ENCODE data around the gene CFAP20DC. TPM values are rescaled to one million over a fixed set of nuclear protein-coding genes. Genes with fewer than 3 reads are reported as not detected.

Gene CFAP20DC
- total RNA-seq, 1 experiment from 2014 or later, result 4.5 TPM

- Histone ChIP-seq H3K9me3 (ENCODE audit: control insufficient read depth, low read depth, low read length) (no peaks in the 10 kb centered on the region), H3K4ac (ENCODE audit: low read depth, low read length) (no peak overlapping the region), H3K23ac (ENCODE audit: insufficient read length, low read depth, low read length) (no peak overlapping the region), H3K18ac (ENCODE audit: insufficient read length, low read depth, low read length) (no peak overlapping the region), H3K56ac (ENCODE audit: insufficient read length, low read depth, low read length) (no peak overlapping the region), H3K4me2 (ENCODE audit: insufficient read depth, insufficient read length, low read length) (peak overlapping the region; percentile 30), H3K23me2 (ENCODE audit: insufficient read length, low read depth, low read length, poor library complexity, severe bottlenecking) (no peaks in the 10 kb centered on the region), H3T11ph (ENCODE audit: low read length) (no peak overlapping the region), H4K5ac (ENCODE audit: insufficient read length, low read depth, low read length) (no peak overlapping the region), H3K27me3 (ENCODE audit: insufficient read depth, low read length) (no peaks in the 10 kb centered on the region), H2BK12ac (ENCODE audit: insufficient read length, low read depth, low read length) (no peak overlapping the region), H3K79me2 (ENCODE audit: insufficient read depth, low read length) (no peaks in the 10 kb centered on the region), H3K14ac (ENCODE audit: insufficient read depth, low read length) (no peak overlapping the region), H2BK20ac (ENCODE audit: low read depth, low read length, poor library complexity, severe bottlenecking) (no peak overlapping the region), H2BK15ac (ENCODE audit: low read depth, low read length) (no peak overlapping the region), H2AK5ac (ENCODE audit: insufficient read length, low read length) (no peak overlapping the region), H4K91ac (ENCODE audit: insufficient read length, low read depth, low read length) (no peak overlapping the region), H3K79me1 (ENCODE audit: insufficient read depth, low read depth, low read length, poor library complexity, severe bottlenecking) (no peaks in the 10 kb centered on the region), H3K9ac (ENCODE audit: extremely low read depth, insufficient read length, low read length) (no peak overlapping the region), H3K27ac (ENCODE audit: insufficient read length, low read depth, low read length) (no peak overlapping the region), H2BK5ac (ENCODE audit: insufficient read length, low read length) (no peak overlapping the region), H2BK120ac (ENCODE audit: low read depth, low read length, poor library complexity, severe bottlenecking) (no peak overlapping the region), H3K4me1 (ENCODE audit: insufficient read depth, low read length) (peaks cover 6% of the 10 kb centered on the region; the same call in 1 of the 2 replicates), H2AFZ (ENCODE audit: low read length) (no peak overlapping the region), H4K8ac (replicated peaks; ENCODE audit: insufficient read length, low read depth, low read length) (no peak overlapping the region), H4K20me1 (ENCODE audit: control insufficient read depth, insufficient read depth, insufficient read length) (no peaks in the 10 kb centered on the region)
- no peaks in the 10 kb centered on the region for H3K27me3 Mint-ChIP-seq (ENCODE audit: low read depth)
- no peak for DNase-seq
- H3K27ac Mint-ChIP-seq, result peak overlapping the region in 2 of 3 experiments; percentile 68 to 91; a peak in 4 of 7 replicates
- WGBS (ENCODE audit: extremely low coverage, insufficient read length, low lambda C conversion rate), result no CpG with 5 or more reads among the region's 2 CpGs
- no peaks in the 10 kb centered on the region for H3K36me3 Mint-ChIP-seq (ENCODE audit: insufficient read depth in 1 of 3, low read depth in 3 of 3)
- H3K9me3 Mint-ChIP-seq, result no peaks in the 10 kb centered on the region
- TF ChIP-seq, protein P1, sequence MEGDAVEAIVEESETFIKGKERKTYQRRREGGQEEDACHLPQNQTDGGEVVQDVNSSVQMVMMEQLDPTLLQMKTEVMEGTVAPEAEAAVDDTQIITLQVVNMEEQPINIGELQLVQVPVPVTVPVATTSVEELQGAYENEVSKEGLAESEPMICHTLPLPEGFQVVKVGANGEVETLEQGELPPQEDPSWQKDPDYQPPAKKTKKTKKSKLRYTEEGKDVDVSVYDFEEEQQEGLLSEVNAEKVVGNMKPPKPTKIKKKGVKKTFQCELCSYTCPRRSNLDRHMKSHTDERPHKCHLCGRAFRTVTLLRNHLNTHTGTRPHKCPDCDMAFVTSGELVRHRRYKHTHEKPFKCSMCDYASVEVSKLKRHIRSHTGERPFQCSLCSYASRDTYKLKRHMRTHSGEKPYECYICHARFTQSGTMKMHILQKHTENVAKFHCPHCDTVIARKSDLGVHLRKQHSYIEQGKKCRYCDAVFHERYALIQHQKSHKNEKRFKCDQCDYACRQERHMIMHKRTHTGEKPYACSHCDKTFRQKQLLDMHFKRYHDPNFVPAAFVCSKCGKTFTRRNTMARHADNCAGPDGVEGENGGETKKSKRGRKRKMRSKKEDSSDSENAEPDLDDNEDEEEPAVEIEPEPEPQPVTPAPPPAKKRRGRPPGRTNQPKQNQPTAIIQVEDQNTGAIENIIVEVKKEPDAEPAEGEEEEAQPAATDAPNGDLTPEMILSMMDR (conservative IDR thresholded peaks at IDR 0.05), result no peak
- H3K4me3 Mint-ChIP-seq, result no peak overlapping the region
- peaks cover 34 to 45% of the 10 kb centered on the region in 2 experiments for H3K4me1 Mint-ChIP-seq
These were observed 183.7 kb downstream of the CFAP20DC start for GRCh38 chr3:58866079-58866478.
